Activated CD4-positive, alpha-beta T cell treated with anti-CD3 and anti-CD28 coated beads, Interleukin-2, amount 10 ng/mL, durations not matched to agents 24 days and 14 days (primary cell): Measurements from ENCODE around the gene AKR7A2. TPM values are rescaled to one million over a fixed set of nuclear protein-coding genes. Genes with fewer than 3 reads are reported as not detected.

ENCODE experiments used
- DNase-seq: peaks from one replicate; pipeline ENCODE4 v3.0.0; 2022
- H3K27ac Mint-ChIP-seq: one replicate; pipeline ENCODE4 v1.8.0; 2022; ENCODE audit warnings: mild to moderate bottlenecking, mixed read lengths
- H3K27me3 Mint-ChIP-seq: one replicate; pipeline ENCODE4 v1.8.0; 2022; ENCODE audit warnings: mixed read lengths
- H3K36me3 Mint-ChIP-seq: one replicate; pipeline ENCODE4 v1.8.0; 2022; ENCODE audit warnings: low read depth, mild to moderate bottlenecking, mixed read lengths
- H3K4me1 Mint-ChIP-seq: one replicate; pipeline ENCODE4 v1.8.0; 2021; ENCODE audit warnings: mixed read lengths
- H3K4me3 Mint-ChIP-seq: one replicate; pipeline ENCODE4 v1.8.0; 2022; ENCODE audit warnings: mild to moderate bottlenecking, moderate library complexity, mixed read lengths
- H3K9me3 Mint-ChIP-seq: one replicate; pipeline ENCODE4 v1.8.0; 2021; ENCODE audit warnings: mixed read lengths
- intact Hi-C: fragments of 100-400 bp; cut with micrococcal nuclease; formaldehyde crosslinking; loops from one replicate; pipeline ENCODE4 v1.15.1; 2023
- total RNA-seq: library from RNA; stranded (reverse); gene quantifications from 2 replicates; pipeline ENCODE4 v1.2.3, GENCODE V29; 2022

The AKR7A2 gene
- 33.6 and 35.4 TPM in 2 replicates for total RNA-seq

- H3K9me3 Mint-ChIP-seq, result no peaks in the 10 kb centered on the region
- peak within 1 kb of the TSS; percentile 89 for H3K27ac Mint-ChIP-seq
- no peaks in the 10 kb centered on the region for H3K27me3 Mint-ChIP-seq
- peaks cover 8% of the 10 kb centered on the region for H3K36me3 Mint-ChIP-seq
- peak within 1 kb of the TSS; percentile 92 for H3K4me3 Mint-ChIP-seq
- peaks cover 35% of the 10 kb centered on the region for H3K4me1 Mint-ChIP-seq
- peak; percentile 99 for DNase-seq
- intact Hi-C loops, result loop anchor here (1.0 kb wide), 2 partner anchors 61 to 172 kb away; partner anchors contain the start of genes EMC1 and MRTO4
Observed at GRCh38 chr1:19311931-19312781, at the start of gene AKR7A2, which contains the start of gene SLC66A1. Gene AKR7A2 (minus strand): TSS chr1:19312144. CDS start chr1:19312124, 20 bp downstream. Gene SLC66A1 (plus strand): TSS chr1:19312326. CDS start chr1:19317678, 5,352 bp downstream.

- H3K9me3 Mint-ChIP-seq, result no peaks in the 10 kb centered on the region
- intact Hi-C loops, result no loop called here
- peaks cover 29% of the 10 kb centered on the region for H3K36me3 Mint-ChIP-seq
- no peaks in the 10 kb centered on the region for H3K27me3 Mint-ChIP-seq
- no peak overlapping the region for H3K4me3 Mint-ChIP-seq
- DNase-seq, result no peak
- peak overlapping the region; percentile 2 for H3K27ac Mint-ChIP-seq
- peaks cover 21% of the 10 kb centered on the region for H3K4me1 Mint-ChIP-seq
Observed at GRCh38 chr1:19360843-19361610, 49.1 kb upstream of the AKR7A2 start.

GRCh38 chr1:19360432-19360831, 48.5 kb upstream of the AKR7A2 start:
- H3K4me1 Mint-ChIP-seq, result peaks cover 21% of the 10 kb centered on the region
- intact Hi-C loops, result no loop called here
- no peak overlapping the region for H3K27ac Mint-ChIP-seq
- H3K4me3 Mint-ChIP-seq, result no peak overlapping the region
- no peaks in the 10 kb centered on the region for H3K27me3 Mint-ChIP-seq
- no peaks in the 10 kb centered on the region for H3K9me3 Mint-ChIP-seq
- peaks cover 31% of the 10 kb centered on the region for H3K36me3 Mint-ChIP-seq
- no peak for DNase-seq

- intact Hi-C loops, result no loop called here
- Mint-ChIP-seq H3K4me3 (no peak overlapping the region), H3K27ac (peak overlapping the region; percentile 68), H3K9me3 (no peaks in the 10 kb centered on the region), H3K27me3 (no peaks in the 10 kb centered on the region), H3K4me1 (peaks cover 21% of the 10 kb centered on the region), H3K36me3 (peaks cover 30% of the 10 kb centered on the region)
- DNase-seq, result no peak
Observed at GRCh38 chr1:19360016-19360415, 48.1 kb upstream of the AKR7A2 start.

GRCh38 chr1:19359357-19359756, 47.4 kb upstream of the AKR7A2 start:
- intact Hi-C loops, result no loop called here
- no peak for DNase-seq

GRCh38 chr1:19358710-19359109, 46.8 kb upstream of the AKR7A2 start:
- peaks cover 33% of the 10 kb centered on the region for H3K36me3 Mint-ChIP-seq
- H3K9me3 Mint-ChIP-seq, result no peaks in the 10 kb centered on the region
- DNase-seq, result no peak
- H3K27me3 Mint-ChIP-seq, result no peaks in the 10 kb centered on the region
- H3K27ac Mint-ChIP-seq, result no peak overlapping the region
- H3K4me1 Mint-ChIP-seq, result peaks cover 18% of the 10 kb centered on the region
- intact Hi-C loops, result no loop called here
- no peak overlapping the region for H3K4me3 Mint-ChIP-seq

More at GRCh38 chr1:19359357-19359756, 47.4 kb upstream of the AKR7A2 start:
- Mint-ChIP-seq H3K9me3 (no peaks in the 10 kb centered on the region), H3K27me3 (no peaks in the 10 kb centered on the region), H3K4me1 (peaks cover 18% of the 10 kb centered on the region), H3K4me3 (no peak overlapping the region), H3K27ac (no peak overlapping the region), H3K36me3 (peaks cover 32% of the 10 kb centered on the region)

GRCh38 chr1:19357299-19357986, 45.5 kb upstream of the AKR7A2 start:
- Mint-ChIP-seq H3K4me1 (peaks cover 20% of the 10 kb centered on the region), H3K9me3 (no peaks in the 10 kb centered on the region), H3K27me3 (no peaks in the 10 kb centered on the region), H3K36me3 (peaks cover 37% of the 10 kb centered on the region), H3K4me3 (no peak overlapping the region), H3K27ac (no peak overlapping the region)
- no peak for DNase-seq
- intact Hi-C loops, result no loop called here

GRCh38 chr1:19356266-19356665, 44.3 kb upstream of the AKR7A2 start:
- no peak overlapping the region for H3K4me3 Mint-ChIP-seq
- no peaks in the 10 kb centered on the region for H3K9me3 Mint-ChIP-seq
- DNase-seq, result no peak
- H3K27ac Mint-ChIP-seq, result no peak overlapping the region
- H3K4me1 Mint-ChIP-seq, result peaks cover 20% of the 10 kb centered on the region
- intact Hi-C loops, result no loop called here
- H3K27me3 Mint-ChIP-seq, result no peaks in the 10 kb centered on the region
- H3K36me3 Mint-ChIP-seq, result peaks cover 47% of the 10 kb centered on the region

GRCh38 chr1:19354531-19354981, 42.6 kb upstream of the AKR7A2 start:
- no peaks in the 10 kb centered on the region for H3K9me3 Mint-ChIP-seq
- DNase-seq, result no peak
- no peaks in the 10 kb centered on the region for H3K27me3 Mint-ChIP-seq
- H3K27ac Mint-ChIP-seq, result no peak overlapping the region
- no peak overlapping the region for H3K4me3 Mint-ChIP-seq
- peaks cover 51% of the 10 kb centered on the region for H3K36me3 Mint-ChIP-seq
- peaks cover 4% of the 10 kb centered on the region for H3K4me1 Mint-ChIP-seq
- intact Hi-C loops, result no loop called here

- Mint-ChIP-seq H3K9me3 (no peaks in the 10 kb centered on the region), H3K4me3 (no peak overlapping the region), H3K27me3 (no peaks in the 10 kb centered on the region), H3K36me3 (peaks cover 52% of the 10 kb centered on the region), H3K27ac (no peak overlapping the region), H3K4me1 (peaks cover 4% of the 10 kb centered on the region)
- DNase-seq, result no peak
- intact Hi-C loops, result no loop called here
Observed at GRCh38 chr1:19353596-19353995, 41.7 kb upstream of the AKR7A2 start.

- peaks cover 52% of the 10 kb centered on the region for H3K36me3 Mint-ChIP-seq
- no peak overlapping the region for H3K27ac Mint-ChIP-seq
- H3K9me3 Mint-ChIP-seq, result no peaks in the 10 kb centered on the region
- H3K27me3 Mint-ChIP-seq, result no peaks in the 10 kb centered on the region
- intact Hi-C loops, result no loop called here
- peaks cover 4% of the 10 kb centered on the region for H3K4me1 Mint-ChIP-seq
- no peak overlapping the region for H3K4me3 Mint-ChIP-seq
- no peak for DNase-seq
Observed at GRCh38 chr1:19352839-19353238, 40.9 kb upstream of the AKR7A2 start.

- peaks cover 42% of the 10 kb centered on the region for H3K36me3 Mint-ChIP-seq
- no peak overlapping the region for H3K27ac Mint-ChIP-seq
- H3K9me3 Mint-ChIP-seq, result no peaks in the 10 kb centered on the region
- peaks cover 1% of the 10 kb centered on the region for H3K4me1 Mint-ChIP-seq
- intact Hi-C loops, result no loop called here
- H3K27me3 Mint-ChIP-seq, result no peaks in the 10 kb centered on the region
- no peak for DNase-seq
- no peak overlapping the region for H3K4me3 Mint-ChIP-seq
Observed at GRCh38 chr1:19351873-19352272, 39.9 kb upstream of the AKR7A2 start.

- no peak overlapping the region for H3K4me3 Mint-ChIP-seq
- H3K36me3 Mint-ChIP-seq, result peaks cover 38% of the 10 kb centered on the region
- peaks cover 1% of the 10 kb centered on the region for H3K4me1 Mint-ChIP-seq
- intact Hi-C loops, result no loop called here
- DNase-seq, result no peak
- H3K9me3 Mint-ChIP-seq, result no peaks in the 10 kb centered on the region
- no peak overlapping the region for H3K27ac Mint-ChIP-seq
- H3K27me3 Mint-ChIP-seq, result no peaks in the 10 kb centered on the region
Observed at GRCh38 chr1:19350566-19350965, 38.6 kb upstream of the AKR7A2 start.
